Fibroblast of upper back skin (primary cell): ENCODE data around the gene TUBGCP3.

Source experiments
- DNase-seq: peaks from one replicate; pipeline ENCODE4 v3.0.0-alpha.2; 2013

Gene TUBGCP3

DNA sequence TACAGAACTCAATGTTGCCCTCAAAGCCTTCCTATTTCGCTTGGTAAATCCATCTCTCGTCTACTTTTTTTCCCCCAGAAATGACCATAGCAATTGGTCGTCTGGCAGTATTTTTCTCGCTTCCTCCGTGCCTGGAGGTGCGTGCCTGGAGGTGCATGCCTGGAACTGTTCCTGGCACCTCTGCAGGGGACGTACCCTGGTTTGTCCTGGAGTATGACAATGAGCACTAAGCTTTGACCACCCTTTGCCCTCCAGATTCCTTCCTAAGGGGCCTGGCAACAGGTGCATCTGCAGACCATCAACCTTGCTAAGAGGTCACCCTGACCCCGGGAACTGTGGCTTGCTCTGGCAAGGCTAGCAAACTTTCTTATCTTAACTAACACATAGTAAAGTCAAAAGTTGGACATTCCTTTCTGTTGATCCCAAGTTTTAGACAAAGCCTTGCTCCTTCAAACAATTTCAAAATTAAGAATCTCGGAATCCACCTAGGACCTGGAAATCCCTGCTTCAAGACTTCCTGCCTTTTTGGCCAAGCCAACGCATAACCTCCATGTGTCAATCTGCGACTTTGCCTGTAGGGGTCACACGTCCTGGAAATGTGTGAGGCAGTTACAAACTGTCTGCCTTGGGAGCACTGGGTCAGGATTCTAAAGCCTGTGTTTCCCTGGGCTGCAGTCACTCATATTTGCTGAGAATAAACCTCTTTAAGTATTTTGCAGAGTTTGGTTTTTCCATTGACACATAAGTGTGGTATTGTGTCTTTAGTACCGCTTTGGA, 28.8 kb upstream of the TUBGCP3 start:
- peak; percentile 32 for DNase-seq

DNA sequence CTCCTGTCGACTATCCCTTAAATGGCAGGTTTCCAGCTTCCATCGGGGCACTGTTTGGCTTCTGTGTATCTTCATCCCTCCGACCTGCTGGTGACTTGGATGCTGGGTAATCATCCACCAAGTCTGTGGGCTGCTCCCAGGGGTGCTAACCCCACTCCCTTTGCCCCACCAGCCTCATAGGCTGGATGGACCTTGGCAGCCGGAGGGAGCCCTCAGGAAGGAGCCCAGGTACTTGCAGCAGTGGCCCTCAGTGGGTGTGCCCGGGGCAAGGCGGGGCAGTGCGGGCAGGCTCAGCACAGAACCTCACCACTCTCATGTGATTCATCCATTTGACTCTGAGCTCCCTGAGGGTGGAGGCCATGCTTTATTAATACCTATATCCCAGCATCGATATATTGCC, 27.4 kb upstream of the TUBGCP3 start:
- no peak for DNase-seq

GRCh38 chr13:112614835-112615234, 26.9 kb upstream of the TUBGCP3 start:
- DNase-seq = no peak

DNA sequence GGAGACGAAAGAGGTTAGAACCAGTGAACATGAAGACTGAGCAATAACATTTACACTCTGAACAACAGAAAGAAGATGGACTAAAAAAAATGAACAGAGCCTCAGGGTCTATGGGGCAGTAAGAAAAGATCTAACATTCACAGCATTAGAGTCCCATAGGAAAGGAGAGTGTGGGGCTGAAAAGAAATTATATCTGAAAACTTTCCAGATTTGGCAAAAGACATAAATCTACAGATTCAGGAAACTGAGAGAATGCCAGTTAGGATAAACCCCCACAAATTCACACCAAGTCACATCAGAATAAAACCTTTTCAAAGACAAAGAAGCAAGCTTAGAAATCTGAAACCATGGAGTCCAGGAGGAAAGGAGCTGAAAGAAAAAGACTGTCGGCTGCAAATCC, 20.3 kb upstream of the TUBGCP3 start:
- no peak for DNase-seq

GRCh38 chr13:112606109-112607001, 18.4 kb upstream of the TUBGCP3 start:
- DNase-seq = peak; percentile 86

GRCh38 chr13:112605531-112605990, 17.6 kb upstream of the TUBGCP3 start:
- DNase-seq = no peak

GRCh38 chr13:112603641-112604225, 15.8 kb upstream of the TUBGCP3 start:
- peak; percentile 36 for DNase-seq

DNA sequence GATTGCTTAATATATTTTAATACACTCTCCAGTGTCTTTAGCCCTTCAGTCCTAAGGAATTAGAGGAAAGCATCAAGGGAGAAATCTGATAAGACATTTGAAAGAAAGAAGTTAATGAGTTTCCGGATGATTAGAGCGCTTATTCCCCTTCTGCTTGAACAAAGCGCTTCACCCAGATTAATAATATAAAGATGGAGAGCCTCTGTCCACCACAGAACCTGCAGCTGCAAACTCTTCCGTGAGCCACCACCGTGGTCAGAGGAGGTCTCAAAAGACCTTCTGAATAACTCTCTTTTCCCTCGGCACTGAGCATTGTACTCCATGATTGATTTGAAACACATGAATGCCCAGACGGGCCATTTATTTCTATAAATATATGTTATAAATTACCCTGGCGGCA, 14.2 kb upstream of the TUBGCP3 start:
- no peak for DNase-seq

GRCh38 chr13:112601371-112601770, 13.4 kb upstream of the TUBGCP3 start:
- DNase-seq = no peak

- DNase-seq = no peak
Observed at GRCh38 chr13:112596235-112596634, 8.3 kb upstream of the TUBGCP3 start.

DNA sequence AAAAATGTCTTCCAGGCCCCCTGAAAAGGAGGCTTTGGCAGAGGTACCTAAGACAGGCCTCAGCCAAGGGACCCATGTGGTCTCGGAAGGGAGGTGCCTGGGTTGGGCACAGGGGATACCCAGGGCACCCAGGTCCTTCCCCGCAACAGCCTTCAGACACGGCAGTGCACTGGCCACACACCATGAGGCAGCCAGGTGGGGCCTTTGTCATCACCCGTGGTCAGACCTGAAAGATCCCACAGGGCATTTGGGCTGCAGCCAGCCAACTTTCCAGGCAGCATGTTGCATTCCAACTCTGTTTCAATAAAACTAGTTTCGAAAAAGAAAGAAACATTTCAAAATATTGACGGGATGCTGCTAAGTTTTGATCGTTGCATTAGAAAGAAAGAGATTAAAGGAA, 4.7 kb upstream of the TUBGCP3 start:
- DNase-seq = no peak

DNA sequence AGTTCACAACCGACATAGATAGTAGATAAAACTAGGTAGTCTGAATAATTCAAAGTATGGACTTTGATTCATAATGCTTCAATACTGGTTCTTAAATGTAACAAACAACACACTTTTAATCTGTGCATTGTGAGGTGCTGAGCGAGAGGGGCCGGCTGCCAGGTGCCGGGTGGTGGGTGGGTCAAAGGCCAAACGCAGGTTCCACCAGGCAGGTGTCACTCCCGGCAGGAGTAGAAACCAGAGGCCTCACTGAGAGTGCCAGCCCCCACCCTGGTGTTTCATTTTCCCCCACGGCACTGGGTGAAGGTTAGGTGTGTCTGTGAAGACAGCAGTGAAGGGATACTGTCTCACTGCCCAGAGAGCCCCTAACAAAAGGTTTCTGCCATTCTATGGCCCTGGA, 4.2 kb upstream of the TUBGCP3 start:
- DNase-seq = no peak

DNA sequence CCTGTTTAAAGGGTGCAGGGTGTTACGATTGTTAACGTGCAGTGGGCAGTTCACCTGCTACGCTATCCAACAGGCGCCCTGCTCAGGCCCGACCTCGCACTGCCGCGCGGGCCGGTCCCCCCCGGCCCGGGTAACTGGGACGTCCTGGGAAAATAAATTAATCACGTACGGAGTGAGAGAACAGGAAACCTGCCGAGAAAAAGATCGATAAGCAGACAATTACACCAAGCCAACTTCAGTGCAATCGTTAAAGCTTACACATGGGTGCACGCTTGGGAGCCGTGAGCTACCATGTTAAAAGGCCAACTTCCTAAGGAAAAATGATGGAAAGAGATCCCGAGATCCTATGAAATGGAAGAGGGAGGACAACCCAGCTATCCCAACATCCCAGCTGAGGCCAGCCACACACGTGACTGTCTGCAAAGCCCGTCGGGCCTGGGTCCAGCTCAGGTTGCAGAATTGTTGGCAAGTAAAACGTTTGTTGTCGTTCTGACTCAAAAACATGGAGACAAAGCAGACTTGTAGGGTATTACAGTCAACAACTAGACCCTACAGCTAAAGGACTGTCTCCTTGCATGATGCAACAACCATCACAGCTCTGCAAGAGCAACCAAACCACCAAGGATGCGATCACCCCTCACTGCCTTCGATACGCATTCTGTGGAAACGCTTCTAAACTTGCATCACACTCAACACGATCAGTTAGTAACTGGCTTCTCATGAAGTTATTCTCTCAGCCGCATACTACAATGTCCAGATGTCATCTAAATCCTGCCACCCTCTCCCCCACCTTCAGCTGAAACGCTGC, 741 bp upstream of the TUBGCP3 start:
- DNase-seq = no peak

DNA sequence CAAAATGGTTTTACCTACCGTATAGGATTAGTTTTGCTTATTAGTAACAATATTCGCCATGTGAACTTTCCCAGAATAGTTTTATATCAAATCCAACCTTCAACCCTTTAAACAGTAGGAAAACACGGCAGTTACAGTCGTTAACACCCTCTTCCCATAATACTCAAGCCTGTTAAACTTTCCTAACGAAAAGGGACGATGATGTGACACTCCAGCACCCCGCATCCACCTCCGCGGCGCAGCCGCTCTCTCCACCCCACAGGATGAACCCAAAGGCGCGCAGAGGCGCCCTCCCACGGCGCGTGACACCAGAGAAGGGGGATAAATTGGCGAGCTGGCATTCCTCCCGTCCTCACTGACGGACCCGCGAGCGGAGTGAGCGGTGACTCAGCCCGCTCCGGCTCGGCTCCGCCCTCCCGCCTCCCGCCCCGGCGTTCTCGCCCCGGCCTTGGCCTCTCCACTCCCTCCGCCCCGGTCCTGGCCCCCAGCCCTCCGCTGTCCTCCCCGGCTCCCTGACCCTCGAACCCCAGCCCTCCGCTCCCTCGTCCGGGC, 665 bp downstream of the TUBGCP3 start:
- peak; percentile 89 for DNase-seq

DNA sequence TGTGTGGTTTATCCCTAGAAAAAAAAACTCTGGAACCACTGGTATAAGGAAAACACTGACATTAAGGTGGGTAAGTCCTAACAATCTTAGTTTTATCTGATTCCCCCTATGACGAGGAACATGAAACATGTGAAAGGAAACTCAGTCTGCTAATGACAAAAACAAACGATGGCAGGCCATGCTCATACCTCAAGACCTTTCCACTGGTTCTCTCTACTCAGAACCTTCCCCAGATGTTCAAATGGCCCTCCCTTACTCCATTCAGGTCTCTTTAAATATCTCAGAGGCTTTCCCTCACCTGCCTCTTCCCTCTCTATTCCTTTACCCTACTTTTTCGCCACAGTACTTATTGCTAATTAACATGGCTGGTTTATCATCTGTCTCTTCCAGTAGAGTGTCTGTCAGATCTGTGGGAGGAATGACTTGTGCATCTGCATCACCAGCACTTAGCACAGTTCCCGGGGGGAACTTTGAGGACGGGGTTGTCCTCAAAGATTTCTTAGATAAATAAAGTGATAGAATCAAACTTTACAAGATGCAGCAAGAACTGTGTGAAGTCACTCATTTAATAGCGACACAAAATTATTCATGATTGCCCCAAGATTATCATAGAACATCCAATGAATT, 1.5 kb downstream of the TUBGCP3 start:
- DNase-seq = no peak

DNA sequence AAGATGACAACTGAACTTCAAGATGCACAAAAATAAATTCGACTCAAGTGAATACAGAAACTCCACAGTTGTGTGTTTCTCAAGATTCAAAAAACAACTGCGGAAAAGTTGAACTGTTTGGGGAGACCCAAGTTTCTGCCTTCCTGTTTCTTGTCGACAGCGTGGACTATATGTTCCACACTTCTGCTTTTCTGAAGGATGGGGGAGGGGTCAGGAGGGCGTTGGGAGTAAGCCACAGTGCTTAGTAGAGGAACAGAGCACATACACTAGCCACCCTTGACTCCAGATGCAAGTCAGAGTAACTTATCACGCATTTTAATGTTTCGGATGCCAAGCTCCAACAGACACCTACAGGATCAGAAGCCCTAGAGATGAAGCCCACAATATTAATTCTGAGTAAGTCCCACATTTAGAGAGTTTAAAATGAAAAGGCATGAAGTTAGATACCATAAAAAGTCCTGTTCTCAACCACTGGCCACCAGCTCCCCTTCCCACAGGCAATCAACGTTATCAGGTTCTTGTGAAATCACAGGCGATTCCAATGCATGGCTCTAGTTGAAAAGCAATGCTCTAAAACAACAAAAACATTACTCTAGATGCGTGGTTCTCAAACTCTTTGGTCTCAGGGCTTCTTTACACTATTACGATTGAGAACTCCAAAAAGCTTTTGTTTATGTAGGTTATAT, 4.2 kb downstream of the TUBGCP3 start:
- DNase-seq = no peak

DNA sequence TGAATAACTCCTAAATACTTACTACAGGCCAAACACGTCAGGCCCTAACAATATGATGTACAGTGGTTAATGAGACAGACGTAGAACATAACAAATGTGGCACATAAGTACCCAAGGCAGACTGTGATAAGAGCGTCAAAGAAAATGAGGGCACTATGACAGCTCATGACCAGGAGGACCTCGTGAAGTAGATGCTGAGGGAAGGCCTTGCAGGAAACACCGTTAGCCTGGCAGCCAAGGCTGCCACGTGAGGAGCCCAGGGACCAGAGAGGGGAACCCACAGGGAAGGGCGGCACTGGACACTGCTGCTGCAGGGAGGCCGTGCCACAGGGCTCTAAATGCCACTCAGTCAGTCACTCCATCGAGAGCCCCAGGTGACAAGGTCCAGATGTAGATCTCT, 5.7 kb downstream of the TUBGCP3 start:
- DNase-seq = no peak

DNA sequence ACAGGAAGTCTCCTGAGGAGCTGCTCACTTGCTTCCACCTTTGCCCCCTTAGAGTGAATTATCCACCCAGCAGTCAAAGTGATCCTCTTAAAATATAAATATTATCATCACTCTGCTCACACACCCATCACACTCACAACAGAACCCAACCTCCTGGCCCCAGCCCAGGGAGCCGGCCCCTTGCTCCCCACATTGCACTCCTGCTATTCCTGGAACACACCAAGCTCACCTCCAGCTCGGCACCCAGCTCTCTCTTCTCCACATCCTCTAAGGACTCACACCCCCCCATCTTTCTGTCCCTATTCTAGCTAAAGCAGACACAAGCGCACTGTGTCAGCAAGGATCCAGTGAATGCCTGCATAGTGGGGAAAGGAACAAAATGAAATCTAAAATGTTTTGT, 7.0 kb downstream of the TUBGCP3 start:
- DNase-seq = no peak

- no peak for DNase-seq
Observed at GRCh38 chr13:112580211-112580610, 7.7 kb downstream of the TUBGCP3 start.

GRCh38 chr13:112579310-112579843, 8.6 kb downstream of the TUBGCP3 start:
- no peak for DNase-seq

- DNase-seq = no peak
Observed at GRCh38 chr13:112576768-112577167, 11.2 kb downstream of the TUBGCP3 start.
